A673 (cell line): ENCODE measurements around the gene TAL1.

ENCODE experiments used
- CTCF ChIP-seq: fragments of 300-800, 200-600 bp; sonication (generic); conservative IDR thresholded peaks from 2 replicates; pipeline ENCODE4 v1.5.1; 2017; ENCODE audit warnings: low read depth, mild to moderate bottlenecking, antibody characterized with exemption, low read length, moderate library complexity, mixed read lengths
- EZH2 ChIP-seq: fragments of 200-600 bp; sonication (generic); IDR thresholded peaks from 2 replicates; pipeline ENCODE4 v1.6.1; 2017; ENCODE audit warnings: borderline replicate concordance, low read depth, mild to moderate bottlenecking, mixed read lengths, antibody characterized with exemption, low read length; ENCODE audit not compliant: poor library complexity, severe bottlenecking

- TF ChIP-seq CTCF (no peak), EZH2 (no peak)
These were observed 53.4 kb downstream of the TAL1 start for GRCh38 chr1:47178654-47179016.
